NCI-H2227 treated with DMSO at 0.1 percent for 48 hours (cell line): ENCODE results near the gene UXS1.

Source experiments
- DNase-seq: peaks from one replicate; lab custom pipeline; 2025; lab: John Stamatoyannopoulos, UW

The UXS1 gene

GRCh38 chr2:106189325-106189724 lies 4.8 kb downstream of the UXS1 start:
- no peak for DNase-seq

- no peak for DNase-seq
Observed at GRCh38 chr2:106187273-106187891, 6.7 kb downstream of the UXS1 start.

- no peak for DNase-seq
Observed at GRCh38 chr2:106185475-106186184, 8.5 kb downstream of the UXS1 start.

GRCh38 chr2:106184857-106185256 lies 9.2 kb downstream of the UXS1 start:
- no peak for DNase-seq

- DNase-seq, result no peak
Observed at GRCh38 chr2:106184394-106184793, 9.7 kb downstream of the UXS1 start.

DNA sequence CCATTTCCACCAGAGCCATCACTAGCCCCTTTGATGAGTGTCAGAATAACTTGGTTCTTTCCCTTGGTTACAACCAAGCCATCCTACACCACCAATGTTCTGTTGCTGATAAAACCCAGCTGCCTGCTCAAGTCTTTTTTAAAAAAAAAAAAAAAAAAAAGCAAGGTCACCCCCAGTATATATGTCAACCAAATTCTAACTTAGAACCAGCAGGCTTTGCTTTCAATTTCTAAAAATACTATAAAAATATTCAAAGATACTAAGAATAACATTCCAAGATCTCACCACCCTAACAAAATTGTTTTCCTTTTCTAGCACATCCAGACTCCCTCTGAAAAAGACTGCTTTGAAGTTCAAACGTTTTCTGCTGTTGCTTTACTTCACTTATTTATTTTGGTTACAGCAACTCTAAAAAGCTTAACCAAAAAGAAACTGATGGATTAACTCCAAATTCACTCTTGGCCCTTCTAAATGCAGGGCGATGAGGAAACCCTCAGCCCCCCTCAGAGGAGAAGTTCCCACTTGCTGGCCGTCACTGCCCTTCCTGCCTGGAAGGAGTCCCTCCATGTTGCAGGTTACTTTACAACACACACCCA lies 10.9 kb downstream of the UXS1 start:
- no peak for DNase-seq

DNA sequence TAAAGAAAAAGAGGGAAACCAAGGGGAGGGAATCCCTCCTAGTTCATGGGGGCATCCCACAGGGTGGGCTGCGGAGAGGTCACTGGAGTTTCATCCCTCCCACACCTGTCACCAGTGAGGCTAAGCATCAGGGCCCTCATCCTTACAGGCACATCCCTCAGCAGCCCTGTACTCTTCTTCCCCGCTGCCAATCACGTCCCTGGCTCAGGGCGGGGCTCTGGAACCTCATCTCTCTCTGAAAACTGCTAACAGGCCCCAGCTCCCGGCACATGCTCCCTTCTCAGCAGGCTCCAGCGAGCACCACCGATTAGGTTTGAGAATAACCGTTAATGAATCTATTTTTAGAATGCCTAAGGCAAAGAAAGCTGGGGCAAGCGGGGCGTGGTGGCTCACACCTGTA lies 13.0 kb downstream of the UXS1 start:
- no peak for DNase-seq

- DNase-seq, result no peak
Observed at GRCh38 chr2:106180602-106181001, 13.5 kb downstream of the UXS1 start.

DNA sequence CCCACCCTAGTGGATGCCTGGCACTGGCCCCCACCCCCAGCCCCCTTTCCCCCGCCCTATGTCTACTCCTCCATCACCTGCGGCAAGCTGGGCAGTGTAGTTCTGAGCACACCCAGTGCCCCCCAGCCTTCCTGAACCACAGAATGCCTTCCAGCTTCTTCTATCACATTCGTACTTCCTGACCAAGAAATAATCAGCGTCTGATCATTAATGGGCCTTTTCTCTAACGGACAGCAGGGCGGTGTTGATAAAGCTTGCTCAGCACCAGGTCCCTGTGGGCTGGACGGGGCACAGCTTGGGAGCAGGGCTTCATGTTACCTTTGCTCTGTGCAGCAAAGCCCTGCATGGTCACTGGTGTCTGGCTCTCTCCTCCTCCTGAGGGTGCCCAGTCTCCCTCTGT lies 15.4 kb downstream of the UXS1 start:
- no peak for DNase-seq

DNA sequence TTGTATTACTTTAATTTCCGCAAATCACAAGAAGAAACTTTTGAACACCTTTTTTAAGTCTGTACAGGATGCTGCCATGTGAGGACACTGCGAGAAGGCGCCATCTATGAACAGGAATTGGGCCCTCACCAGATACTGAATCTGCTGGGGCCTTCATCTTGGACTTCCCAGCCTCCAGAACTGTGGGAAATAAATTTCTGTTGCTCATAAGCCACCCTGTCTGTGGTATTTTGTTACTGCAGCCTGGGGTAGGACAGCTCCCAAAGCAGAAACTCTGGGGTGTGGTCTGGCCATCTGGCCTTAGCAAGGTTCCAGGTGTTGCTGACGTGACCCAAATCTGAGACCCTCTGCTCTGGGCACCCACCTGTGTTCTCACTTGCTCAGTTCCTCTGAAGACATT lies 16.5 kb downstream of the UXS1 start:
- DNase-seq, result no peak

DNA sequence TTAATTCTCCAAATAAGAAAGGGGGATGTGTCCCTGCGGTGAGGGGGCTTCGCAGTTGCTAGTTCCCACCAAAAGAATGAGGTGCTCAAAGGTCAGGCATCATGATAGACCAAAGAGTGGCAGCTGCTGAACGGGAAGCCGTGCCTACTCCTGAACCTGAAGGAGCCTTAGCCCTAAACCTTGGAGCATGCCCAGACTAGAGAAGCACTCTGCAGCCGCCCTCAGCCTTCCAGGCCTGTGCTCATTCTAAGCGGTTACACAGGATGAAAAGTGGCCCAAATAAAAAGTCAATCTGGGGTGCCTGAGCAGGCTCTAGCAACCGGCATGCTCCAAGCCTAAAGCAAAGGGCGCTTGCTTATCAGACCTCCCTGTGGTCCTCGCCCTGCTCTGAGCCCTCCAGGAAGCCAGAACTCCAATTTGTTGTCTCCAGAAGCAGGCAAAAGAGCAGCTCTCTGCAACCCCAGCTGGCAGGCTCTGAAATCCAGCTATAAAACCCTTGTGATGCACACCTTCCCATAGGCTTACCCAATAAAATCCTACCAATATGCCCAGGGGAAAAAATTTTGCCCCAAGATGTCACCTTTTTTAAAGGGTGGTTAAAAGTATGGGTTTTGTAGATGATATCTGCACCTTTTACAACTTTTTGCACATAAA lies 17.5 kb downstream of the UXS1 start:
- DNase-seq, result no peak

GRCh38 chr2:106175086-106175850 lies 18.8 kb downstream of the UXS1 start:
- no peak for DNase-seq

DNA sequence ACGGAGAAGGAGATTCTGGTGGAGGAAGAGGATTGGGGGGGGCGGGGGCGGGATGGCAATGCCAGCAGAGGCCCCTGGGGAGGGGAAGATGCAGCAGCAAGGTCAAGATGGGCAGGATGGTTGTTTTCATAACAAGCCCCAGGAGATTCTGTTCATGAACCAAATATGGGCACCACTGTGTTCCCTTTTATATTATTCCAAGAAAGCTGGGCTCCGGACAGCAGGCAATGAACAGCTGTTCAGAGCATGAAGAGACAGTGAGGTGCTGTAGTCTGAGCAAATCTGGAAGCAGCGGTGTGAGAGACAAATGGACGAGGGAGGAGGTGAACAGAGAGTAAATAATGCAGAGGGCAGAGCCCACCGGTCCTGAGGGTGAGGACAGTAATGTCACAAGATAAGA lies 20.0 kb downstream of the UXS1 start:
- DNase-seq, result no peak

GRCh38 chr2:106172649-106173048 lies 21.5 kb downstream of the UXS1 start:
- DNase-seq, result no peak

DNA sequence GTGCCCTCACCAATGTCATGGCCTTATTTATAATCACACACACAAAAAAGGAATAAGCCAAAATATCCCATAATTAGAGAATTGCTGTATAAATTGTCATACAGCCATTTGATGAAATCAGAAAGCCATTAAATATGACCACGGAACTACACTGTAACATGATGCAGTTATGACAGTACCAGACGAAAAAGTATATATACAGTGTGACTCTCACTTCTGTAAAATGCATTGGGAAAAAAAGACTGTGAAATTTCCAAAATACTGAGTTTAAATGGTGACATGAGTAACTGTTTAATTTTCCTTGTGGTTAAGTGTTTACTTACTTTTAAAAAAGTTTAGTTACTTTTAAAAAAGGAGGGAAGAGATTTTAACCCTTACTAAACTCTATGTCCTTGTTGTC lies 25.4 kb downstream of the UXS1 start:
- no peak for DNase-seq

- DNase-seq, result no peak
Observed at GRCh38 chr2:106167067-106167466, 27.0 kb downstream of the UXS1 start.

DNA sequence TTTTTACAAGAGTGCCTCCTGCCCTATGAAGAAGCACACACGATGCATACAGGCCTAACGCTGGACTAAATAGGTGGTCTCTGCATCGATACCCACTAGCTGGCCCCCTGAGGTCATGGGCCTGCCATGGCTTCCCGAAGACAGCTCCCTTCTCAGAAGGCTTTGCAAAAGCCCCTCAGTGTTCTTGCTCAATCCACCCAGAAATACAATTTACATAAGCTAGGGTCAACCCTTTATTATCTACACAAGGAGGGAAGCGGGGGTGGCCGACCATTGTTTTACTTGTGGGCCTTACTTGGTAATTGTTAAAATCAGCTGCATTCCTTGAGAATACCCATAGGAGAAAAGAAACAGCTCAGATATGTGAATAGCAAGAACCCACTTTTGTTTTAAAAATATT lies 28.5 kb downstream of the UXS1 start:
- DNase-seq, result no peak

GRCh38 chr2:106165029-106165428 lies 29.1 kb downstream of the UXS1 start:
- no peak for DNase-seq

GRCh38 chr2:106163948-106164545 lies 30.1 kb downstream of the UXS1 start:
- DNase-seq, result no peak

- no peak for DNase-seq
Observed at GRCh38 chr2:106161938-106162820, 31.9 kb downstream of the UXS1 start.

DNA sequence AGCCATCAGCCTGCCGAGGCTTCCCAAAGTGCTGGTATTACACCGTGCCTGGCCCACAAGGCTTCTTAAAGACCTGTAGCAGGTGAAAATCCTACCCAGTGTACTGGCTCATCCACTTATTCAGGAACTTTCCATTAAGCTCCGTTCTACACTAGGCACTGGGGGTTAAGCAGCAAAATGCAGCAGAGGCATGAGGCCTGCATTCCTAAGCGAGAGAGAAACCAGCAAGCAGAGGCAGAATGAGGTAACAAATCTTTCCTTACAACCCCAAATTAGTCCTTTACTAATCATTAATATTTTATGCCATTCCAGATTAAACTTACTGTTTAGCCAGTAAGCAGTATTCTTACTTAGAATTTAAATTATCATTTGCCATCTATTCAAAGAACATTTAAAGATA lies 32.8 kb downstream of the UXS1 start:
- DNase-seq, result no peak
